HEK293 (cell line): ENCODE results near the gene DHDH.
"Not testable (repeated sequence)": the region's sequence is repeated elsewhere in the genome, so short reads cannot be mapped to it uniquely, and the experiment has no call there.

Experiments
- CTCF ChIA-PET: fragments of 350-600 bp; formaldehyde crosslinking; extraction: SDS; loops from one replicate; lab custom pipeline; 2021; ENCODE audit warnings: antibody characterized with exemption; lab: Yijun Ruan, JAX
- POLR2A ChIA-PET: fragments of 300-600 bp; formaldehyde crosslinking; extraction: SDS; loops from one replicate; lab custom pipeline; 2020; ENCODE audit warnings: antibody characterized with exemption, inconsistent platforms; lab: Yijun Ruan, JAX
- H3K27ac ChIP-seq: fragments of 200-500 bp; sonication (Bioruptor generic); 2 replicates; pipeline ENCODE4 v1.5.1; 2014; ENCODE audit warnings: low read depth, low read length, control low read depth, inconsistent platforms; ENCODE audit errors: extremely low read depth
- H3K36me3 ChIP-seq, 2 experiments: fragments of 200-500 bp in 1 of 2; sonication (Bioruptor generic) in 1 of 2; 1 replicate in 1 of 2; 2 replicates in 1 of 2; pipeline ENCODE4 v1.5.1; 2014 to 2017; ENCODE audit warnings: inconsistent platforms in 2 of 2, low read length in 2 of 2; ENCODE audit not compliant: control insufficient read depth in 2 of 2, insufficient read depth in 1 of 2
- H3K4me1 ChIP-seq: fragments of 200-500 bp; sonication (Bioruptor generic); 2 replicates; pipeline ENCODE4 v1.5.1; 2014; ENCODE audit warnings: mild to moderate bottlenecking, low read length, inconsistent platforms; ENCODE audit not compliant: control insufficient read depth, insufficient read depth
- H3K4me3 ChIP-seq: 2 replicates; pipeline ENCODE4 v1.5.1; 2011; ENCODE audit warnings: low read depth, mild to moderate bottlenecking, control low read depth, low read length, moderate library complexity
- H3K9me3 ChIP-seq: fragments of 200-500 bp; sonication (Bioruptor generic); 2 replicates; pipeline ENCODE4 v1.5.1; 2014; ENCODE audit warnings: low read depth, low read length, inconsistent platforms; ENCODE audit not compliant: control insufficient read depth, insufficient read depth
- HOXD13 ChIP-seq: sonication (generic); formaldehyde crosslinking; IDR thresholded peaks from 2 replicates; pipeline ENCODE4 v1.8.0; 2022; ENCODE audit warnings: missing genetic modification reagents, borderline replicate concordance
- IKZF3 ChIP-seq: fragments of 450-650 bp; IDR thresholded peaks from 2 replicates; pipeline ENCODE4 v1.5.0; 2018; ENCODE audit warnings: missing biosample characterization, mild to moderate bottlenecking, missing genetic modification characterization, moderate library complexity
- KLF1 ChIP-seq: fragments of 450-650 bp; formaldehyde crosslinking; IDR thresholded peaks from 2 replicates; pipeline ENCODE4 v1.5.1; 2016; ENCODE audit warnings: missing biosample characterization, missing genetic modification characterization
- PRDM2 ChIP-seq: fragments of 450-650 bp; formaldehyde crosslinking; IDR thresholded peaks from 2 replicates; pipeline ENCODE4 v1.5.1; 2016; ENCODE audit warnings: missing biosample characterization, missing genetic modification characterization, borderline replicate concordance
- ZFHX2 ChIP-seq: fragments of 450-650 bp; formaldehyde crosslinking; conservative IDR thresholded peaks from 2 replicates; pipeline ENCODE4 v1.5.1; 2016; ENCODE audit warnings: missing biosample characterization, missing genetic modification characterization
- ZNF335 ChIP-seq: fragments of 450-650 bp; formaldehyde crosslinking; conservative IDR thresholded peaks from 2 replicates; pipeline ENCODE4 v1.5.1; 2016; ENCODE audit warnings: missing biosample characterization, missing genetic modification characterization
- ZNF362 ChIP-seq: fragments of 450-650 bp; formaldehyde crosslinking; IDR thresholded peaks from 2 replicates; pipeline ENCODE4 v1.5.1; 2016; ENCODE audit warnings: missing biosample characterization, missing genetic modification characterization
- ZNF391 ChIP-seq: fragments of 450-650 bp; formaldehyde crosslinking; IDR thresholded peaks from 2 replicates; pipeline ENCODE4 v1.5.1; 2016; ENCODE audit warnings: low read depth, missing biosample characterization, missing genetic modification characterization, borderline replicate concordance
- ZNF449 ChIP-seq: fragments of 450-650 bp; formaldehyde crosslinking; IDR thresholded peaks from 2 replicates; pipeline ENCODE4 v1.5.1; 2017; ENCODE audit warnings: missing biosample characterization, mild to moderate bottlenecking, missing genetic modification characterization, moderate library complexity
- ZNF654 ChIP-seq: fragments of 450-650 bp; formaldehyde crosslinking; IDR thresholded peaks from 2 replicates; pipeline ENCODE4 v1.5.1; 2016; ENCODE audit warnings: low read depth, missing biosample characterization, missing genetic modification characterization
- ZNF664 ChIP-seq: fragments of 450-650 bp; formaldehyde crosslinking; IDR thresholded peaks from 2 replicates; pipeline ENCODE4 v1.5.1; 2016; ENCODE audit warnings: missing biosample characterization, missing genetic modification characterization
- ZNF670 ChIP-seq: fragments of 450-650 bp; formaldehyde crosslinking; IDR thresholded peaks from 2 replicates; pipeline ENCODE4 v1.5.1; 2016; ENCODE audit warnings: missing biosample characterization, missing genetic modification characterization, low read depth
- ZNF837 ChIP-seq: fragments of 450-650 bp; formaldehyde crosslinking; IDR thresholded peaks from 2 replicates; pipeline ENCODE4 v1.5.1; 2016; ENCODE audit warnings: missing biosample characterization, missing genetic modification characterization

The DHDH gene

GRCh38 chr19:48922548-48923490 is 10.7 kb upstream of the DHDH start:
- no peaks in the 10 kb centered on the region for H3K9me3 ChIP-seq
- TF ChIP-seq ZNF837 (no peak), ZNF449 (tag by site-specific recombination) (peak; percentile 93)
- TF ChIP-seq, all 188 proteins: peak for 1
- ChIA-PET POLR2A (interaction anchor here (0.7 kb wide), 1 partner anchor 369 kb away, joined by 3 read pairs; no protein-coding TSS in a partner anchor), CTCF (no interaction called here)
- Histone ChIP-seq H3K36me3 (peaks cover 15 to 40% of the 10 kb centered on the region in 2 experiments; a peak in 2 of 3 replicates), H3K4me3 (no peak overlapping the region), H3K27ac (no peak overlapping the region), H3K4me1 (no peaks in the 10 kb centered on the region)

- Histone ChIP-seq H3K4me1 (no peaks in the 10 kb centered on the region), H3K9me3 (no peaks in the 10 kb centered on the region), H3K27ac (no peak overlapping the region), H3K36me3 (peaks cover 7 to 23% of the 10 kb centered on the region in 2 experiments; a peak in 2 of 3 replicates), H3K4me3 (no peak overlapping the region)
- ChIA-PET CTCF (interaction anchor here (0.9 to 2.4 kb wide), 2 partner anchors 45 to 68 kb away, joined by 5 to 8 read pairs; partner anchors contain the start of gene RUVBL2), POLR2A (interaction anchor here (0.6 to 2.0 kb wide), 4 partner anchors 28 to 205 kb away, joined by 3 to 5 read pairs (median 3); partner anchors contain the start of gene PPP1R15A)
- no peak for TF ChIP-seq ZNF654 (tag by site-specific recombination)
- TF ChIP-seq ZNF449 (tag by site-specific recombination) = 0 out of 2 replicates have a peak, but pooled peaks have one; percentile 16
- peak; percentile 42 for TF ChIP-seq KLF1 (tag by site-specific recombination)
- TF ChIP-seq ZNF362 (tag by site-specific recombination) = peak; percentile 82; the same call in 1 of the 2 replicates
- TF ChIP-seq HOXD13 = no peak
- TF ChIP-seq ZNF335 = peak; percentile 59
These were observed 8.2 kb upstream of the DHDH start for GRCh38 chr19:48925240-48925843.

GRCh38 chr19:48925890-48926289 is 7.6 kb upstream of the DHDH start:
- ChIA-PET CTCF (interaction anchor here (0.9 to 2.4 kb wide), 3 partner anchors 45 to 203 kb away, joined by 4 to 8 read pairs (median 5); partner anchors contain the start of gene RUVBL2), POLR2A (interaction anchor here (0.6 to 2.0 kb wide), 4 partner anchors 27 to 205 kb away, joined by 3 to 5 read pairs (median 3); partner anchors contain the start of gene PPP1R15A)
- TF ChIP-seq ZNF664 (tag by site-specific recombination) = peak; percentile 71
- TF ChIP-seq ZFHX2 (tag by site-specific recombination) = peak; percentile 22; the same call in 1 of the 2 replicates
- not testable (repeated sequence) for H3K27ac ChIP-seq, H3K9me3 ChIP-seq, H3K4me3 ChIP-seq, H3K4me1 ChIP-seq
- H3K36me3 ChIP-seq = peaks cover 3 to 20% of the 10 kb centered on the region in 2 experiments; a peak in 2 of 3 replicates

GRCh38 chr19:48926909-48927308 is 6.6 kb upstream of the DHDH start:
- Histone ChIP-seq H3K9me3 (no peaks in the 10 kb centered on the region), H3K4me3 (no peak overlapping the region), H3K4me1 (no peaks in the 10 kb centered on the region), H3K36me3 (peaks cover 3 to 11% of the 10 kb centered on the region in 2 experiments; a peak in 2 of 3 replicates), H3K27ac (no peak overlapping the region)
- CTCF ChIA-PET = interaction anchor here (0.9 kb wide), 1 partner anchor 202 kb away, joined by 4 read pairs; no protein-coding TSS in a partner anchor
- POLR2A ChIA-PET = interaction anchor here (2.0 kb wide), 1 partner anchor 55 kb away, joined by 5 read pairs; the partner anchor contains the start of gene PPP1R15A
- no peak for TF ChIP-seq PRDM2 (tag by site-specific recombination)
- TF ChIP-seq IKZF3 (tag by site-specific recombination) = no peak
- no peak for TF ChIP-seq ZNF837
- TF ChIP-seq ZNF670 = no peak
- TF ChIP-seq ZNF391 (tag by site-specific recombination) = no peak
